ENCODE data around the gene ITGB5. TPM values are rescaled to one million over a fixed set of nuclear protein-coding genes. Genes with fewer than 3 reads are reported as not detected.
"Not testable (repeated sequence)": the region's sequence is repeated elsewhere in the genome, so short reads cannot be mapped to it uniquely, and the experiment has no call there.

The ITGB5 gene
- total RNA-seq, 1 donor from 2014 or later, result 70.0 TPM

DNA sequence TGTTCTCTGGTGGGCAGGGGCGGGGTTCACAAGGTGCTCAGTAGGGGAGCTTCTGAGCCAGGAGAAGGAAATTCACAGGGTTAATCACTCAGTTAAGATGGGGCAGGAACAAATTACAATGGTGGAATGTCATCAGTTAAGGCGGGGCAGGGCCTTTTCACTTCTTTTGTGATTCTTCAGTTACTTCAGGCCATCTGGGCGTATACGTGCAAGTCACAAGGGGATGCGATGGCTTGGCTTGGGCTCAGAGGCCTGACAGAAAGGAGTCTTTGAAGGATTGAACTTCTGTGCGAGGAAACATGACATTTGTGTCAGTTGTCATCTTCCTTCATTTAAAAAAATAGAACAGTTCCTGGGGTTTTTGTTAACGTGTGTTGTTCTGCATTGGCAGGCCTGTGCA lies 129.2 kb downstream of the ITGB5 start:
- not testable (repeated sequence) for DNase-seq (ENCODE audit: low read depth in 2 of 2)

DNA sequence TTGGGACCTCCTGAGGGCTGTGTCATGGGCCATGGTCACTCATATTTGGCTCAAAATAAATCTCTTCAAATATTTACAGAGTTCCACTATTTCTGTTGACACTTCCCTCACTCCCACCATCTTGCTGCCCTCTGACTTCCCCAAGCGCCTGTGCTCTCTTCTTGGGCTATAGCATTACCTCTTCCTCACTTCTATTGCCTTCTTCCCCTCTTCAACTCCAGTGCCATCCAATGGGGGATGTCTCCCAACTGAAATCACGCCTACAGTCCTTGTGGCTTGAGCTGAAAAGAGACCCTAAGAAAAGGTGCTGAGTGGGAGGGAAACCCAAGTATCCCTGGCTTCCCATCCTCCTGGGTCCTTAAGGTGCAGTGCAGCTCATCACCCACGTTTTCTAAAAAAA lies 135.1 kb downstream of the ITGB5 start:
- DNase-seq (ENCODE audit: low read depth in 2 of 2), result no peak

DNA sequence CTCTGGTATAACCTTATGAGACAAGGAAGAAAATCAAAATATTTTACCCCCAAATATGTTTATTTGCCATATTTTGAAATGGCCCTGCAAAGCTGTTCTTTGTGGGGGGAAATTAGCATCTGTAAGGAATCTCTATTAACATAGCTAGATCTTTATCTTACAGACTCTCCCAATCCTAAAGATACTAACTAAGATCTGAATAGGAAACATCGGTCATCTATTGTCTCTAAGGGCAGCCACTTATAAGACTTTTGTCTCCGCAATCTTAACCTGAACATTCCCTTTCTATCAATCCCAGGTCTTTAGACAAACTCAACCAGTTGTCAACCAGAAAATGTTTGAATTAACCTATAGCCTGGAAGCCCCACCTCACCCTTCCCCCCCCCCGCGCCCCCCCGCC lies 135.7 kb downstream of the ITGB5 start:
- DNase-seq (ENCODE audit: low read depth in 2 of 2), result no peak

DNA sequence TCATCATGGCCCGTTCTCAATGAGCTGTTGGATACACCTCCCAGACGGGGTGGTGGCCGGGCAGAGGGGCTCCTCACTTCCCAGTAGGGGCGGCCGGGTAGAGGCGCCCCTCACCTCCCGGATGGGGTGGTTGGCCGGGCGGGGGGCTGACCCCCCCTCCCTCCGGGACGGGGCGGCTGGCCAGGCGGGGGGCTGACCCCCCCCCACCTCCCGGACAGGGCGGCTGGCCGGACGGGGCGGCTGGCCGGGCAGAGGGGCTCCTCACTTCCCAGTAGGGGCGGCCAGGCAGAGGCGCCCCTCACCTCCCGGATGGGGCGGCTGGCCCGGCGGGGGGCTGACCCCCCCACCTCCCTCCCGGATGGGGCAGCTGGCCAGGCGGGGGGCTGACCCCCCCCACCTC lies 137.3 kb downstream of the ITGB5 start:
- DNase-seq (ENCODE audit: low read depth in 2 of 2), result not testable (repeated sequence)

DNA sequence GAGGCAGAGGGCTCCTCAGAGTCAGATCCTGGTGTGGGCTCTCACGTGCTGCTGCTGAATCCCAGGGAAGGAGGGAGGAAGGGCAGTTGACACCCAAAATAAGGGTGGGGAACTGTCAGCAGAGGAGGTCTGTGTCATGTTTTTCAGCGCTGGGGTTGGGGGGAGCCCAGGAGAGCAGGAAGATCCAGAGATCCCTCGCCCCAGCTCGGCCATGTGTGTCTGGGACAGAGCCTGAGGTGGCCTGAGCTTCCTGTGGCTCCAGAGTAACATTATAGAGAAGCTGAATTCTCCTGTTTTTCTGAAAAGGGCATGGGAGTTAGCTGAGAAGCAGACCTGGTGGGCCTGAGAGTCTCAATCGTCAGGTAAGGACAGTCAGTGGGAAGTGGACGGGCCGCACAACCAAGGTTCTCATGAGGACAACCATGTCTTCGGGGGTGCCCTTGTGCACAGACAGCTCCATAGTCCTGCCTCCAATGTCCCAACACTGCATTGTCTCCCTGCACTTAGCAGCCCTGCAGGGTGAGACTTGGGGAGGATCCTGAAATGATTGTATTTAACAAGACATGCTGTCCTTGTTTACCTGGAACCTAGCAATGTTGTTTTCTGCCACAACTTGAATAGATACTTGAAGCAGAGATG lies 138.5 kb downstream of the ITGB5 start:
- DNase-seq (ENCODE audit: low read depth in 2 of 2), result no peak

DNA sequence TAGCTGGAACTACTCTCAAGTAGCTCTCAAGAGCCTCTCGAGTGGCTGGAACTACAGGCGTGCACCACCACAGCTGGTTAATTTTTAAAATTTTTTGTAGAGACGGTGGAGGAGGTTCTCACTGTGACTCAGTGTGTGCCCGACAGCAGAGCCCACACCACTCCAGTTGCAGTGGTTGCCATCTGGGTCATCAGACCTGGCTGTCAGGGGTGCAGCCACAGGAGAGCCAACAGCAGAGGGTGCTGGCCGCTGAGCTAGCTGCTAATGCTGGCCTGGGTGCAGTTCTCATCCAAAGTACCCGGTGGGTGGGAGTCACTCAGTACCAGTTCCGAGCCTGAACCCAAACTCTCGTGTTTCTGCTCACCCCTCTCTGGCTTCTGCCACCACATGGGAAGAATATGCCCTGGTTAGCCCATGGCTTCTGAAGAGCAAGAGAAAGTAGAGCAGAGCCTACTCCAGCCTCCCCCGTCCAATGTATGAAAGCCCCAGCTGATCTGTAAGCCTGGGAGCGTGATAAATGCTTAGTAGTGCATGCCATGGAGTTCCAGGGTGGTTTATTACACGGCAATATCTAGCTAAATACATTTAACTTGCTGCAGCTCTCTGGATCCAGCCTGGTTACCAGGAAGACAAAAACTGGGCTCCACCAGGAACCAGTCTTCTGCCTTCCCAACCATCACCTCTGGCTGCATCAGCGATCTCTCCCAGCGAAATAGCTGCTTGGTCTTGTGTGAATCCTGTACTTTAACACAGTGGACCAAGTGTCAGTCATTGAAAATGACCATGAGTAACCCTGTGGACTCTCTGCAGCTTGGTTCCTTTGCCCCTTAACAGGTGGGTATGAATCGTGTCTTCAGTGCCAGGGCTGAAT lies 139.8 kb downstream of the ITGB5 start:
- DNase-seq (ENCODE audit: low read depth in 2 of 2), result no peak

DNA sequence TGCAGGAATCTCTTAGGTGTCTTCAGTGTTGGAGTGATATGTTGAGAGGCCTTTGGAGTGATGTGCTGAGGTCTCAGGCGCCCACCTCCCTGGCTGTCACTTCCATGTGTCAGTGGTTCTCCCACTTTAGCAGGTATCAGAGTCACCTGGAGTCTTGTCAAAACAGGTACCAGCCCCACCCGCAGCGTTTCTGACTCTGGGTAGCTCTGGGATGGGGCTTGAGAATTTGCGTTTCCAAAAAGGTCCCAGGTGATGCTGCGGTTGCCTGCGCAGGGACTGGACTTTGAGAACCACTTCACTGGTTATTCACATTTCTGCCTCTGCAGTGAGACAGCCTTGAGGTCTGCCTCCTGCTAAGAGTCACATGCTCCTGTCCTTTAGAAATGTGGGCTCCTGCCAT lies 141.4 kb downstream of the ITGB5 start:
- DNase-seq (ENCODE audit: low read depth in 2 of 2), result no peak

DNA sequence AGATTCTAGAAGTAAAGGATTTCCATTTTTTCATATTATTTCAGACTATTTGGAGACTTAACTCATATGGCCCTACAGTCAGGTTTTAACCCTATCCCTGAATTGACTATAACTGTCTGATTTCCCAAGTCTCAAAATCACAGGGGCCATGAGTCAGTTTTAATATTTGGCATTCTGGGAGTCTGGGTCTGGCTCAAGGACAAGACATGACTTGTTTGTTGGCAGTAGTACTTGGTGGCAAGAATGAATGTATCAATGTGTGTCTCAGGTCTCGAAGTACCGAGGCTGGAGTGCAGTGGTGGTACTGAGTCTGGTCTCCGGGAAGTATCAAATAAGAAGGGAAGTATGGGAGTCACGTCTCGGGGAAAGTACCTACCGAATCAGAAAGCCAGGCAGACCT lies 146.1 kb downstream of the ITGB5 start:
- no peak for DNase-seq (ENCODE audit: low read depth in 2 of 2)

DNA sequence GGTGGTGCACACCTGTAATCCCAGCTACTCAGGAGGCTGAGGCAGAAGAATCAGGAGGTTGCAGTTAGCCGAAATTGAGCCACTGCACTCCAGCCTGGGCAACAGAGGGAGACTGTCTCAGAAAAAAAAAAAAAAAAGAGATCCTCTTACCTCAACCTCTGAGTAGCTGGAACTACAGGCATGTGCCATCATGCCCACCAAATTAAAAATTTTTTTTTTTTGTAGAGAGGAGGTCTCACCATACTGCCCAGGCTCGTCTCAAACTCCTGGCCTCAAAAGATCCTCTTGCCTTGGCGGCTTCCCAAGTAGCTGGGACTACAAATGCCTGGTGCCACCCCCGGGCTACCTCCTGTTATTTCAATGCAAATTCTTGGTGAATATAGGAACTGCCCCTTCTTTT lies 155.4 kb downstream of the ITGB5 start:
- DNase-seq (ENCODE audit: low read depth in 2 of 2), result no peak

DNA sequence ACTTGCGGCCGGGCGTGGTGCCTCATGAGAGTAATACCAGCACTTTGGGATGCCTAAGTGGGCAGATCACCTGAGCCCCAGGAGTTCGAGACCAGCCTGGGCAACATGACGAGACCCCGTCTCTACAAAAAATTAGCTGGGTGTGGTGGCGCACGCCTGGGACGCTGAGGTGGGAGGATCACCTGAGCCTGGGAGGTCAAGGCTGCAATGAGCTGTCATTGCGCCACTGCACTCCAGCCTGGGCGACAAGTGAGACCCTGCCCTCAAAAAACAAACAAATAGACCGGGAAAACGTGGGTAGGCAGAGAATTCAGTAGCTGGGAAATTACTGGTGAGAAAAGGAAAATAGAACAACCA lies 156.2 kb downstream of the ITGB5 start:
- DNase-seq (ENCODE audit: low read depth in 2 of 2), result no peak

DNA sequence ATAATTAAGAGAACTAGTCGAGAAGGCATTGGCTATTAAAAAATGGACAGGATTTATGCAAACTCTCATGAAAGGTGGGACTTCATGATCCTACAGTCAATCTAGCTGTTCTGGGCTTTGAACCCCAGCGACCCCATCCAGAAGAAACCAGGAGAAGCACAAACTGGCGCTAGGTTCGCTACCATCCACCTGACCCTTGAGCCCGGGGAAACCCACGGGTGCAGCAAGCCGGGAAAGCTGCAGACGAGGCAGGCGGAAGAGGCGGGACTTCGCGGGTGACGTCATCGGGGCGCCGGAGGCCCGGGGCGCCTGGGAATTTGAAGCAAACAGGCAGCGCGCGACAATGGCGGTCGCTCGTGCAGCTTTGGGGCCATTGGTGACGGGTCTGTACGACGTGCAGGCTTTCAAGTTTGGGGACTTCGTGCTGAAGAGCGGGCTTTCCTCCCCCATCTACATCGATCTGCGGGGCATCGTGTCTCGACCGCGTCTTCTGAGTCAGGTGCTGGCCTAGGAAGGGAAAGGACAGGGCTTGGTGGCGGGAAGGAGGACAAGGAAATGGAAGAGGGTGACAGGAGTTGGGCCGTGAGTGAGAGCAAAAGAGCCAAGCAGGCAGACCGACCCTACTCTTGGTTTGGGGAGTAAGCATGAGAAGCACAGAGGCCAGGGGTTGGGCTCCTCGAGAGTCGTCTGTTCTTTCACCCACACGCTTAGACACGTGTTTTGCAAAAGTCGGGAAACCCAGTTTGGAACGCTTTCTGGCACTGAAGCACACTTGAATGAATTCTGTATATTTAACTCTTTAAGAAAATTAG lies 156.8 kb downstream of the ITGB5 start, which contains the start of gene UMPS:
Gene UMPS, plus strand, starts transcription at position 324 of the 812 bp plus-strand sequence. Its CDS starts 20 bp downstream, at position 344.
- peak; percentile 65 to 81 for DNase-seq (ENCODE audit: low read depth in 2 of 2)

DNA sequence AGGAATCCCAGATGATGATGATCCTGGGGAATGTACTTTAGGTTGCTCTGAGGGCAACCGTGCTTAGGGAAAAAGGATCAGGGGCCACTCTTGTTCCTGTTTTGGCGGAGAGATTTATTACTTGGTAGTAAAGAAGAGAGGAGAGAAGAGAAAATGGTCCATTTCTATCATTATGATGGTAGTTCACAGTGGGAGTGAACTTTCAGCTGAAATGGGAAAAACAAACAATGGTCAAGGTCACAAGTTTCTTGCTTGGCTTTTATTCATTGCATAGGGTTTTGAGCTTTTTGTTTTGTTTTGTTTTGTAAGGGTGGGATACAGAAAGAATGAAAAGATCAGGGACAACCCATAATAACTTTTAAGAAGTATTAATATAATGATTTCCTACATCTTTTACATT lies 164.6 kb downstream of the ITGB5 start:
- DNase-seq (ENCODE audit: low read depth in 2 of 2), result no peak

DNA sequence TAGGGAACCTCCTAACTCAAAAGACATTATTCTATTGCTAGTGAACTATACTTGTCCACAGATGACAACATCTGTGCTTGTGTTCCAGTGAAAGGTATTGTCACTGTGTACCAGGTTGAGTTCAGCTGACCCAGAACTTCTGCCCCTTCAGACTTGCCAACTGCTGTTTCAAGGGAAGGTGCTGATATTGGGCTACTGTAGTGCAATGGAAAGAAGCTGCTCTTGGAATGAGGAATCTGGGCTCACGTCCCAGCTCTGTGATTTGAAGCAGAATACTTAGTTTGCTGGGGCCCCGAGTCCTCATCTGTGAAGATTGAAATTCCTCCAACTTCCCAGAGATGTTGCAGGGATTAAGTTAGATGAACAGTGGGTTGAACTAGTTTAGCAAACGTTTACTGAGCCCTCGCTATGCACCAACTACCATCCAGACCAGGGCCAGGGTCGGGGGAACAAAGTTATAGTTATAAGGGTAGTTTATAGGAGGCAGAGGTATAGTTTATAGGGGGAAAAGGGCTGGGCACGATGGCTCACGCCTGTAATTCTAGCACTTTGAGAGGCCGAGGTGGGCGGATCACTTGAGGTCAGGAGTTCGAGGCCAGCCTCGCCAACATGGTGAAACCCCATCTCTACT lies 172.8 kb downstream of the ITGB5 start:
- no peak for DNase-seq (ENCODE audit: low read depth in 2 of 2)

Other genes starting within 250 kb of the ITGB5 start
- 22.0 and 25.7 TPM in 2 replicates for gene UMPS, start 156.9 kb downstream of the ITGB5 start, total RNA-seq
- not detected in 2 replicates for gene MUC13, start 47.4 kb upstream of the ITGB5 start, total RNA-seq
- gene HEG1, start 168.6 kb upstream of the ITGB5 start, total RNA-seq, result 19.0 and 25.7 TPM in 2 replicates

All from dermis microvascular lymphatic vessel endothelial cell (primary cell).